Caco-2 (cell line): Measurements from ENCODE around the gene AKR1C1. TPM values are rescaled to one million over a fixed set of nuclear protein-coding genes. Genes with fewer than 3 reads are reported as not detected.
"Not testable (repeated sequence)": the region's sequence is repeated elsewhere in the genome, so short reads cannot be mapped to it uniquely, and the experiment has no call there.

ENCODE experiments used
- BruUV-seq: library from RNA; stranded (reverse); fragments of 400-500 nt; replicated peaks from 2 replicates; lab custom pipeline; 2021; lab: Mats Ljungman, UMichigan
- CTCF ChIA-PET: fragments of 300-600 bp; sonication (Branson Sonifier 250); formaldehyde crosslinking; loops from one replicate; lab custom pipeline; 2022; ENCODE audit warnings: antibody characterized with exemption; lab: Charles Lee
- POLR2A ChIA-PET: fragments of 300-600 bp; sonication (Branson Sonifier 250); formaldehyde crosslinking; loops from one replicate; lab custom pipeline; 2022; ENCODE audit warnings: antibody characterized with exemption; lab: Charles Lee
- DNase-seq, 2 experiments: peaks; one replicate each; pipeline versions ENCODE4 v3.0.0 to v3.0.0-alpha.2; 2020 to 2022
- H3K27me3 ChIP-seq: replicated peaks from 2 replicates; pipeline ENCODE4 v1.6.0; 2011; ENCODE audit warnings: low read length; ENCODE audit not compliant: control insufficient read depth, insufficient read depth
- H3K36me3 ChIP-seq: 2 replicates; pipeline ENCODE4 v1.5.1; 2011; ENCODE audit warnings: low read length; ENCODE audit not compliant: control insufficient read depth, insufficient read depth
- H3K4me1 ChIP-seq: fragments of 250-450 bp; sonication (Bioruptor Pico); 2 replicates; pipeline ENCODE4 v1.5.1; 2020; ENCODE audit warnings: mild to moderate bottlenecking
- H3K4me3 ChIP-seq: 2 replicates; pipeline ENCODE4 v1.5.1; 2011; ENCODE audit warnings: low read depth, mild to moderate bottlenecking, control low read depth, low read length
- H3K9me3 ChIP-seq: fragments of 250-450 bp; sonication (Bioruptor Pico); 2 replicates; pipeline ENCODE4 v1.5.1; 2020; ENCODE audit warnings: mild to moderate bottlenecking, moderate library complexity
- H3K27ac Mint-ChIP-seq: one replicate; pipeline ENCODE4 v1.8.0; 2022; ENCODE audit warnings: mixed read lengths; ENCODE audit not compliant: unreplicated experiment
- H3K27me3 Mint-ChIP-seq: one replicate; pipeline ENCODE4 v1.8.0; 2022; ENCODE audit warnings: mixed read lengths; ENCODE audit not compliant: insufficient read depth, unreplicated experiment
- H3K36me3 Mint-ChIP-seq: one replicate; pipeline ENCODE4 v1.8.0; 2022; ENCODE audit warnings: mild to moderate bottlenecking, mixed read lengths; ENCODE audit not compliant: insufficient read depth, unreplicated experiment
- H3K4me1 Mint-ChIP-seq: one replicate; pipeline ENCODE4 v1.8.0; 2022; ENCODE audit warnings: low read depth, mixed read lengths; ENCODE audit not compliant: unreplicated experiment
- H3K4me3 Mint-ChIP-seq: one replicate; pipeline ENCODE4 v1.8.0; 2022; ENCODE audit warnings: mild to moderate bottlenecking, moderate library complexity, mixed read lengths; ENCODE audit not compliant: unreplicated experiment
- H3K9me3 Mint-ChIP-seq: one replicate; pipeline ENCODE4 v1.8.0; 2022; ENCODE audit warnings: mixed read lengths; ENCODE audit not compliant: unreplicated experiment
- CTCF ChIP-seq, 2 experiments: fragments of 200-600 bp in 1 of 2; IDR thresholded peaks; 1 replicate in 1 of 2; 2 replicates in 1 of 2; pipeline versions ENCODE4 v1.5.1 to v1.8.0; 2011 to 2022; ENCODE audit warnings: antibody characterized with exemption in 1 of 2, control low read depth in 1 of 2, inconsistent platforms in 1 of 2, low read depth in 1 of 2, low read length in 1 of 2, mild to moderate bottlenecking in 1 of 2, moderate library complexity in 1 of 2; ENCODE audit not compliant: insufficient read depth in 1 of 2, severe bottlenecking in 1 of 2, unreplicated experiment in 1 of 2
- intact Hi-C: fragments of 100-400 bp; cut with micrococcal nuclease; formaldehyde crosslinking; loops from one replicate; pipeline ENCODE4 v1.10.0; 2022; ENCODE audit not compliant: unreplicated experiment
- total RNA-seq: library from RNA; stranded (reverse); gene quantifications from 2 replicates; pipeline ENCODE4 v1.2.3, GENCODE V29; 2022

Gene AKR1C1
- total RNA-seq, 1 experiment from 2014 or later: 27.1 TPM

GRCh38 chr10:4953405-4953804 lies 9.8 kb upstream of the AKR1C1 start:
- TF ChIP-seq CTCF (IDR thresholded peaks at IDR 0.05; ENCODE audit: insufficient read depth in 1 of 2, low read depth in 1 of 2, low read length in 1 of 2, severe bottlenecking in 1 of 2, unreplicated experiment in 1 of 2): no peak
- H3K36me3 Mint-ChIP-seq: no peaks in the 10 kb centered on the region
- intact Hi-C loops: no loop called here
- ChIA-PET POLR2A (no interaction called here), CTCF (no interaction called here)
- Histone ChIP-seq H3K4me3 (no peak overlapping the region), H3K4me1 (peaks cover 19% of the 10 kb centered on the region), H3K36me3 (no peaks in the 10 kb centered on the region; the same call in 1 of the 2 replicates), H3K27me3 (no peaks in the 10 kb centered on the region), H3K9me3 (no peaks in the 10 kb centered on the region)
- no peak overlapping the region for H3K4me3 Mint-ChIP-seq
- H3K9me3 Mint-ChIP-seq: no peaks in the 10 kb centered on the region
- H3K27ac Mint-ChIP-seq: no peak overlapping the region
- peaks cover 22% of the 10 kb centered on the region for H3K4me1 Mint-ChIP-seq
- H3K27me3 Mint-ChIP-seq: no peaks in the 10 kb centered on the region
- BruUV-seq: no TSS peak
- no peak for DNase-seq

DNA sequence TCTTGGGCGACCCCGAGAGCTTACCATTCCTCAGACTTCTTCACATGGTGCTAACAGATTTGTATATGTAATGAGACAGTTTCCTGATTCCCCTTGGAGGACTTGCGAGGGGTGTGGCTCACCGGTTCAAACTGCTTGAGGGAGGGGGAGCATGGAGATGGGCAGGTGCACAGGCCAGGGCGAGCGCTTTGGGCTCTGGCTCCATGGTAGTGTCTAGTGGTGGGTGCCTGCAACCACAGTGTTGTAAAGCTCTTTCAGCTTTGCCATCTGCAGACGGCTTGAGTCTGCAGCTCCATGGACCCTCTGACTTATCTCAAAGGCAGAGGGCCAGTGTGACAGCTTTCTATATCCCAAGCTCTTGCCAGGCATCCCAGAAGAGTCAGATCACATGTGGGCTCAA lies 7.1 kb upstream of the AKR1C1 start:
- H3K27me3 ChIP-seq, BruUV-seq, intact Hi-C loops, H3K27ac Mint-ChIP-seq, H3K4me3 Mint-ChIP-seq, H3K4me1 Mint-ChIP-seq, H3K9me3 ChIP-seq, POLR2A ChIA-PET, H3K4me3 ChIP-seq, H3K9me3 Mint-ChIP-seq, H3K27me3 Mint-ChIP-seq, H3K36me3 Mint-ChIP-seq, DNase-seq, H3K36me3 ChIP-seq, H3K4me1 ChIP-seq: not testable (repeated sequence)
- CTCF ChIA-PET: interaction anchor here (1.0 kb wide), 1 partner anchor 26 kb away, joined by 4 read pairs; no protein-coding TSS in a partner anchor

DNA sequence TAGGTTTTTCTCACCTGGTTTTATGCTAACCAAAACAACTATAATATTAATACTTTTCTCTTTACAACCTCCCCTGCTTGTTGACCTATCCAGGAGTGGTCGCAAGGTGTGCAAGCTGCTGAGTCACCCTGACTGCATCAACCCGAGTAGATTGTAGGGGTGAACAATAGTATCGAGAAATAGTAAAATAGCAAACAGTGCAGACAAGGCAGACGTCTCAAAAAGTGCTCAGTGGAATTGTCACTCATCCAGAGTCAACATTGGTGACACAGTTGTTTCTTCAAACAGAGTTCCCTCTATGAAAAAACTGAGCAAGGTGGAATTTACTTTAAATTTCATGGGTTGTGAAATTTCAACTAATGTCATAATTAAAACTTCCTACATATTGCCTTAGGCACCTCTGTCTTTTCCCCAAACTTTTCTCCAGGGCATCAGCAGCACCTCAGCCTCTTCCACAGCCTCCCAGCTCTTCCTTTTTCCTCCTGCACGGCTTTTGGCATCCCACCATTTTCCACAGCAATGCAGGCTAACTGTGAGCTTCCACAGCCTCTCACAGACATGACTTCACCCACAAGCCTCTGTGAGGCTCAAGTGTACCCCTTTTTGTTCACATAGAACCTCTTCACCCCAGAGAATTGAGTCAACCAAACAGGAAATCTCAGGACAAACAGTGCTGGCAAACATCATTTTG lies 6.1 kb upstream of the AKR1C1 start:
- H3K9me3 ChIP-seq, H3K27me3 Mint-ChIP-seq, H3K36me3 ChIP-seq, H3K9me3 Mint-ChIP-seq, DNase-seq, H3K27me3 ChIP-seq, H3K36me3 Mint-ChIP-seq, CTCF ChIA-PET, intact Hi-C loops, H3K4me1 ChIP-seq, H3K4me3 ChIP-seq, BruUV-seq, H3K27ac Mint-ChIP-seq, POLR2A ChIA-PET, H3K4me1 Mint-ChIP-seq, H3K4me3 Mint-ChIP-seq: not testable (repeated sequence)

GRCh38 chr10:4961558-4961957 lies 1.7 kb upstream of the AKR1C1 start:
- H3K27me3 Mint-ChIP-seq, H3K27me3 ChIP-seq, H3K27ac Mint-ChIP-seq, H3K4me3 ChIP-seq, H3K4me1 Mint-ChIP-seq, H3K36me3 ChIP-seq, intact Hi-C loops, DNase-seq, CTCF ChIA-PET, BruUV-seq, POLR2A ChIA-PET, H3K4me3 Mint-ChIP-seq, H3K36me3 Mint-ChIP-seq, H3K9me3 Mint-ChIP-seq, H3K4me1 ChIP-seq, H3K9me3 ChIP-seq: not testable (repeated sequence)

- H3K9me3 Mint-ChIP-seq, H3K4me1 ChIP-seq, BruUV-seq, H3K27me3 Mint-ChIP-seq, H3K9me3 ChIP-seq, POLR2A ChIA-PET, intact Hi-C loops, H3K27me3 ChIP-seq, H3K4me3 ChIP-seq, H3K27ac Mint-ChIP-seq, DNase-seq, H3K4me1 Mint-ChIP-seq, CTCF ChIA-PET, H3K36me3 ChIP-seq, H3K4me3 Mint-ChIP-seq, H3K36me3 Mint-ChIP-seq: not testable (repeated sequence)
These were observed 907 bp upstream of the AKR1C1 start for GRCh38 chr10:4962308-4962707.

GRCh38 chr10:4963815-4964154 lies 570 bp downstream of the AKR1C1 start:
- H3K36me3 ChIP-seq, BruUV-seq, H3K27me3 ChIP-seq, H3K4me1 ChIP-seq, intact Hi-C loops, H3K9me3 Mint-ChIP-seq, POLR2A ChIA-PET, H3K4me3 ChIP-seq, H3K9me3 ChIP-seq, H3K27ac Mint-ChIP-seq, DNase-seq, H3K27me3 Mint-ChIP-seq, H3K4me1 Mint-ChIP-seq, H3K36me3 Mint-ChIP-seq, H3K4me3 Mint-ChIP-seq, CTCF ChIA-PET: not testable (repeated sequence)
